Endothelial cell of umbilical vein (primary cell): ENCODE results near the gene ENGASE.

Experiments
- EZH2 ChIP-seq: IDR thresholded peaks from 2 replicates; pipeline ENCODE4 v1.6.1; 2012; ENCODE audit warnings: borderline replicate concordance, low read depth, mild to moderate bottlenecking, moderate library complexity, low read length, inconsistent platforms; ENCODE audit not compliant: severe bottlenecking
- FOS ChIP-seq: IDR thresholded peaks from 2 replicates; pipeline ENCODE4 v1.6.1; 2011; ENCODE audit warnings: mild to moderate bottlenecking, low read length, moderate library complexity, borderline replicate concordance; ENCODE audit not compliant: insufficient read depth
- TF ChIP-seq, protein P1 (sequence below): IDR thresholded peaks from 2 replicates; pipeline ENCODE4 v1.6.1; 2011; ENCODE audit not compliant: insufficient read depth, insufficient read length

DNA sequence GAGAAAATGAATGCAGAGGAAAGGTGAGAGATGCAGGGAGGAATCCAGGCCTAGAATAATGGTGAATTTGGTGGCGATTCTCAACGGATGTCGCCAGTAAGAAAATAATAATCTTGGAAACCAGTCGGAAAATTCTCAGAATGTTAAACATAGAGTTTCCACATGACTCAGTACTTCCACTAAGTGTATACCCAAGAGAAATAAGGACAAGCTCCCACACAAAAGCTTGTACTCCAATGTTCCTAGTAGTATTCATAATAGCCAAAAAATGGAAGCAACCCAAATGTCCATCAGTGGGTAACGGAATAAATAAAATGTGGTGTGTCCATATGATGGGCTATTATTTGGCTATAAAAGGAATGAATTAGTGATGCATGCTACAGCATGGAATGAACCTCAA lies 19.4 kb upstream of the ENGASE start:
- TF ChIP-seq EZH2 (no peak), FOS (no peak)
- TF ChIP-seq, protein P1, sequence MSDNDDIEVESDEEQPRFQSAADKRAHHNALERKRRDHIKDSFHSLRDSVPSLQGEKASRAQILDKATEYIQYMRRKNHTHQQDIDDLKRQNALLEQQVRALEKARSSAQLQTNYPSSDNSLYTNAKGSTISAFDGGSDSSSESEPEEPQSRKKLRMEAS: no peak
